ENCODE measurements around the gene WASL.

The WASL gene

GRCh38 chr7:123653162-123653561 is 95.6 kb downstream of the WASL start:
- Histone ChIP-seq H3K27ac (ENCODE audit: low read length) (no peak overlapping the region), H3K4me2 (ENCODE audit: low read length) (no peak overlapping the region), H3K4me3 (ENCODE audit: low read length) (no peak overlapping the region), H3K4me1 (ENCODE audit: low read length) (no peaks in the 10 kb centered on the region), H3K79me2 (ENCODE audit: low read length) (no peaks in the 10 kb centered on the region), H2AFZ (ENCODE audit: low read depth, low read length) (no peak overlapping the region), H3K36me3 (replicated peaks; ENCODE audit: low read depth, low read length) (no peaks in the 10 kb centered on the region), H3K9me3 (ENCODE audit: insufficient read depth, low read length) (no peaks in the 10 kb centered on the region), H4K20me1 (ENCODE audit: insufficient read depth, low read length) (no peaks in the 10 kb centered on the region), H3K27me3 (ENCODE audit: low read depth, low read length) (no peaks in the 10 kb centered on the region), H3K9ac (ENCODE audit: low read length) (no peak overlapping the region)
- no peak for TF ChIP-seq EZH2phosphoT487 (IDR thresholded peaks at IDR 0.05; ENCODE audit: low read depth)
- TF ChIP-seq CTCF (IDR thresholded peaks at IDR 0.05; ENCODE audit: low read depth, low read length): no peak

GRCh38 chr7:123652406-123652805 is 96.4 kb downstream of the WASL start:
- Histone ChIP-seq H3K9me3 (ENCODE audit: insufficient read depth, low read length) (no peaks in the 10 kb centered on the region), H3K4me2 (ENCODE audit: low read length) (no peak overlapping the region), H3K4me1 (ENCODE audit: low read length) (no peaks in the 10 kb centered on the region), H2AFZ (ENCODE audit: low read depth, low read length) (no peak overlapping the region), H3K9ac (ENCODE audit: low read length) (no peak overlapping the region), H3K4me3 (ENCODE audit: low read length) (no peak overlapping the region), H4K20me1 (ENCODE audit: insufficient read depth, low read length) (no peaks in the 10 kb centered on the region), H3K27me3 (ENCODE audit: low read depth, low read length) (no peaks in the 10 kb centered on the region), H3K27ac (ENCODE audit: low read length) (no peak overlapping the region), H3K36me3 (replicated peaks; ENCODE audit: low read depth, low read length) (no peaks in the 10 kb centered on the region), H3K79me2 (ENCODE audit: low read length) (no peaks in the 10 kb centered on the region)
- TF ChIP-seq EZH2phosphoT487 (IDR thresholded peaks at IDR 0.05; ENCODE audit: low read depth) (no peak), CTCF (IDR thresholded peaks at IDR 0.05; ENCODE audit: low read depth, low read length) (no peak)

GRCh38 chr7:123650595-123650994 is 98.2 kb downstream of the WASL start:
- TF ChIP-seq CTCF (IDR thresholded peaks at IDR 0.05; ENCODE audit: low read depth, low read length): no peak
- no peak for TF ChIP-seq EZH2phosphoT487 (IDR thresholded peaks at IDR 0.05; ENCODE audit: low read depth)
- Histone ChIP-seq H3K4me2 (ENCODE audit: low read length) (no peak overlapping the region), H3K9me3 (ENCODE audit: insufficient read depth, low read length) (no peaks in the 10 kb centered on the region), H3K4me1 (ENCODE audit: low read length) (no peaks in the 10 kb centered on the region), H4K20me1 (ENCODE audit: insufficient read depth, low read length) (no peaks in the 10 kb centered on the region), H3K27me3 (ENCODE audit: low read depth, low read length) (no peaks in the 10 kb centered on the region), H3K4me3 (ENCODE audit: low read length) (no peak overlapping the region), H2AFZ (ENCODE audit: low read depth, low read length) (no peak overlapping the region), H3K27ac (ENCODE audit: low read length) (no peak overlapping the region), H3K36me3 (replicated peaks; ENCODE audit: low read depth, low read length) (no peaks in the 10 kb centered on the region), H3K9ac (ENCODE audit: low read length) (no peak overlapping the region), H3K79me2 (ENCODE audit: low read length) (no peaks in the 10 kb centered on the region)

GRCh38 chr7:123649964-123650363 is 98.8 kb downstream of the WASL start:
- no peak overlapping the region for H3K4me3 ChIP-seq (ENCODE audit: low read length)
- no peak for TF ChIP-seq CTCF (IDR thresholded peaks at IDR 0.05; ENCODE audit: low read depth, low read length)
- TF ChIP-seq EZH2phosphoT487 (IDR thresholded peaks at IDR 0.05; ENCODE audit: low read depth): no peak
- no peak overlapping the region for H3K27ac ChIP-seq (ENCODE audit: low read length)
- no peaks in the 10 kb centered on the region for H3K9me3 ChIP-seq (ENCODE audit: insufficient read depth, low read length)
- H3K4me1 ChIP-seq (ENCODE audit: low read length): no peaks in the 10 kb centered on the region
- no peaks in the 10 kb centered on the region for H3K79me2 ChIP-seq (ENCODE audit: low read length)
- H4K20me1 ChIP-seq (ENCODE audit: insufficient read depth, low read length): no peaks in the 10 kb centered on the region
- no peak overlapping the region for H3K9ac ChIP-seq (ENCODE audit: low read length)
- H3K36me3 ChIP-seq (replicated peaks; ENCODE audit: low read depth, low read length): no peaks in the 10 kb centered on the region
- no peak overlapping the region for H3K4me2 ChIP-seq (ENCODE audit: low read length)
- H3K27me3 ChIP-seq (ENCODE audit: low read depth, low read length): no peaks in the 10 kb centered on the region
- H2AFZ ChIP-seq (ENCODE audit: low read depth, low read length): no peak overlapping the region
